Measurements from ENCODE around the gene GTF3C1. TPM values are rescaled to one million over a fixed set of nuclear protein-coding genes. Genes with fewer than 3 reads are reported as not detected.

The GTF3C1 gene
- polyA plus RNA-seq, 3 donors, result 97.6 to 105 (median 98.7) TPM

GRCh38 chr16:27529962-27530361, 19.8 kb downstream of the GTF3C1 start:
- DNase-seq, result no peak

GRCh38 chr16:27528294-27528693, 21.4 kb downstream of the GTF3C1 start:
- no peak for DNase-seq

GRCh38 chr16:27526180-27526579, 23.5 kb downstream of the GTF3C1 start:
- no peak for DNase-seq

GRCh38 chr16:27522173-27522707, 27.5 kb downstream of the GTF3C1 start:
- no peak for DNase-seq

- DNase-seq, result no peak
Measured at GRCh38 chr16:27520982-27521673, 28.6 kb downstream of the GTF3C1 start.

- DNase-seq, result no peak
Measured at GRCh38 chr16:27518226-27518625, 31.5 kb downstream of the GTF3C1 start.

- DNase-seq, result no peak
Measured at GRCh38 chr16:27517664-27518063, 32.0 kb downstream of the GTF3C1 start.

- DNase-seq, result no peak
Measured at GRCh38 chr16:27516365-27516764, 33.3 kb downstream of the GTF3C1 start.

- DNase-seq, result no peak
Measured at GRCh38 chr16:27515874-27516353, 33.8 kb downstream of the GTF3C1 start.

- no peak for DNase-seq
Measured at GRCh38 chr16:27514806-27515205, 34.9 kb downstream of the GTF3C1 start.

- peak; percentile 87 for DNase-seq
Measured at GRCh38 chr16:27511657-27512448, 37.9 kb downstream of the GTF3C1 start.

GRCh38 chr16:27508476-27508875, 41.2 kb downstream of the GTF3C1 start:
- DNase-seq, result peak; percentile 78

GRCh38 chr16:27506771-27507170, 42.9 kb downstream of the GTF3C1 start:
- DNase-seq, result no peak

- DNase-seq, result no peak
Measured at GRCh38 chr16:27505297-27506236, 44.1 kb downstream of the GTF3C1 start.

- no peak for DNase-seq
Measured at GRCh38 chr16:27503662-27504061, 46.1 kb downstream of the GTF3C1 start.

GRCh38 chr16:27500801-27501200, 48.9 kb downstream of the GTF3C1 start:
- no peak for DNase-seq

- DNase-seq, result no peak
Measured at GRCh38 chr16:27499659-27500055, 50.1 kb downstream of the GTF3C1 start.

GRCh38 chr16:27498916-27499658, 50.6 kb downstream of the GTF3C1 start:
- DNase-seq, result no peak

- no peak for DNase-seq
Measured at GRCh38 chr16:27498031-27498825, 51.5 kb downstream of the GTF3C1 start.

GRCh38 chr16:27495191-27495590, 54.5 kb downstream of the GTF3C1 start:
- no peak for DNase-seq
